ENCODE measurements around the gene GPR142. TPM values are rescaled to one million over a fixed set of nuclear protein-coding genes. Genes with fewer than 3 reads are reported as not detected.

GPR142 gene
- total and polyA plus RNA-seq, 10 of the 15 experiments (the other 5 are each of a cell fraction or from before 2014, with no cell fraction given), result not detected

GRCh38 chr17:74334393-74335039 is 32.8 kb upstream of the GPR142 start:
- ChIA-PET POLR2A (no interaction called here), CTCF (interaction anchor here (0.6 to 1.3 kb wide), 3 partner anchors 38 to 576 kb away, joined by 3 read pairs; no protein-coding TSS in a partner anchor), RAD21 (ENCODE audit: unreplicated experiment) (interaction anchor here (0.6 to 1.7 kb wide), 2 partner anchors 19 to 40 kb away, joined by 3 read pairs; no protein-coding TSS in a partner anchor), SMC1A (ENCODE audit: uncharacterized antibody, unreplicated experiment) (no interaction called here)
- WGBS (ENCODE audit: insufficient coverage, insufficient replicate concordance, low lambda C conversion rate, missing lambda C conversion rate), result 21% methylated on average over 2 of the region's 2 CpGs
- H3K9me3 ChIP-seq (replicated peaks; ENCODE audit: control insufficient read depth, insufficient read depth, low read length), result no peaks in the 10 kb centered on the region
- no TSS peak for BruUV-seq (replicated peaks)
- DNase-seq (ENCODE audit: low read depth, low spot score) (no peak), FAIRE-seq (peak; percentile 49), ATAC-seq (no peak)
- H3K4me1 ChIP-seq (ENCODE audit: control insufficient read depth, insufficient read depth, low read length), result peaks cover 3% of the 10 kb centered on the region; the same call in 1 of the 2 replicates
- no peaks in the 10 kb centered on the region for H4K20me1 ChIP-seq (ENCODE audit: control insufficient read depth, insufficient read depth)
- no peak overlapping the region for H3K4me3 ChIP-seq
- no peak overlapping the region for H3K27ac ChIP-seq (ENCODE audit: control insufficient read depth, insufficient read depth)
- H3K36me3 ChIP-seq (ENCODE audit: control insufficient read depth in 2 of 2, insufficient read depth in 2 of 2, low read length in 1 of 2), result no peaks in the 10 kb centered on the region
- H3K4me2 ChIP-seq (ENCODE audit: control insufficient read depth, insufficient read depth), result no peak overlapping the region
- no peaks in the 10 kb centered on the region for H3K79me2 ChIP-seq (ENCODE audit: control insufficient read depth, insufficient read depth, low read length)
- H3K27me3 ChIP-seq (replicated peaks in 1 of 2; ENCODE audit: control insufficient read depth in 2 of 2, insufficient read depth in 2 of 2, low read length in 1 of 2), result no peaks in the 10 kb centered on the region; a peak in 1 of 4 replicates
- intact Hi-C loops (cut with micrococcal nuclease; ENCODE audit: unreplicated experiment), result no loop called here
- in situ Hi-C loops (cut with MboI), result no loop called here
- peak overlapping the region; percentile 9; the same call in 1 of the 2 replicates for H2AFZ ChIP-seq (ENCODE audit: control insufficient read depth, low read depth, low read length)
- no peak for TF ChIP-seq NR2C2 (IDR thresholded peaks at IDR 0.05; ENCODE audit: borderline replicate concordance, control insufficient read depth, insufficient read length, low read depth)
- no peak for TF ChIP-seq SMARCA5 (IDR thresholded peaks at IDR 0.05)
- TF ChIP-seq TCF3 (IDR thresholded peaks at IDR 0.05; ENCODE audit: borderline replicate concordance, insufficient read depth, low read depth, low read length), result no peak
- no peak for TF ChIP-seq MYB (IDR thresholded peaks at IDR 0.05; ENCODE audit: borderline replicate concordance, low read depth, low read length)
- no peak for TF ChIP-seq E2F8 (IDR thresholded peaks at IDR 0.05; ENCODE audit: low read depth, partially characterized antibody)
- no peak for TF ChIP-seq LARP7 (IDR thresholded peaks at IDR 0.05)
- TF ChIP-seq NRF1 (conservative IDR thresholded peaks at IDR 0.05; ENCODE audit: low read depth, low read length), result no peak
- TF ChIP-seq SREBF1 (IDR thresholded peaks at IDR 0.05; ENCODE audit: low read length), result no peak
- TF ChIP-seq CBX3 (IDR thresholded peaks at IDR 0.05; ENCODE audit: borderline replicate concordance, low read depth), result no peak
- no peak for TF ChIP-seq BACH1 (IDR thresholded peaks at IDR 0.05; ENCODE audit: borderline replicate concordance)
- no peak overlapping the region for H3K9ac ChIP-seq (ENCODE audit: control insufficient read depth, insufficient read depth, low read length)

Data from GM12878 (cell line).